Skeletal muscle tissue (tissue), 4 donors: ENCODE results near the gene KIF1C. TPM values are rescaled to one million over a fixed set of nuclear protein-coding genes. Genes with fewer than 3 reads are reported as not detected.

Source experiments
- H3K27ac ChIP-seq: one replicate; pipeline ENCODE4 v1.7.0; 2013; ENCODE audit warnings: mild to moderate bottlenecking, low read depth, low read length, inconsistent platforms
- H3K27me3 ChIP-seq, 3 donors: one replicate each; pipeline ENCODE4 v1.7.0; 2013; ENCODE audit warnings: low read length in 3 of 3; ENCODE audit not compliant: control insufficient read depth in 3 of 3, insufficient read depth in 3 of 3
- H3K36me3 ChIP-seq, 3 donors: one replicate each; pipeline ENCODE4 v1.7.0; 2013; ENCODE audit warnings: low read length in 3 of 3; ENCODE audit not compliant: control insufficient read depth in 3 of 3, insufficient read depth in 3 of 3
- H3K4me1 ChIP-seq, 3 donors: one replicate each; pipeline ENCODE4 v1.7.0; 2013; ENCODE audit warnings: low read length in 3 of 3, mild to moderate bottlenecking in 3 of 3; ENCODE audit not compliant: control insufficient read depth in 3 of 3, insufficient read depth in 3 of 3
- H3K4me3 ChIP-seq, 3 donors: one replicate each; pipeline ENCODE4 v1.7.0; 2013; ENCODE audit warnings: low read length in 3 of 3
- H3K9ac ChIP-seq, 3 donors: one replicate each; pipeline ENCODE4 v1.7.0; 2013; ENCODE audit warnings: low read length in 3 of 3, mild to moderate bottlenecking in 3 of 3, moderate library complexity in 2 of 3, low read depth in 1 of 3
- H3K9me3 ChIP-seq, 3 donors: one replicate each; pipeline ENCODE4 v1.7.0; 2013; ENCODE audit warnings: low read length in 3 of 3; ENCODE audit not compliant: control insufficient read depth in 3 of 3
- total RNA-seq: library from RNA; depleted of rRNA; stranded (reverse); fragments of >200 nt; gene quantifications from one replicate; pipeline ENCODE4 v1.2.3, GENCODE V29; 2014
- donor health status: Osteomylitis.

Gene KIF1C
- total RNA-seq, 1 donor from 2014 or later = 47.5 TPM

DNA sequence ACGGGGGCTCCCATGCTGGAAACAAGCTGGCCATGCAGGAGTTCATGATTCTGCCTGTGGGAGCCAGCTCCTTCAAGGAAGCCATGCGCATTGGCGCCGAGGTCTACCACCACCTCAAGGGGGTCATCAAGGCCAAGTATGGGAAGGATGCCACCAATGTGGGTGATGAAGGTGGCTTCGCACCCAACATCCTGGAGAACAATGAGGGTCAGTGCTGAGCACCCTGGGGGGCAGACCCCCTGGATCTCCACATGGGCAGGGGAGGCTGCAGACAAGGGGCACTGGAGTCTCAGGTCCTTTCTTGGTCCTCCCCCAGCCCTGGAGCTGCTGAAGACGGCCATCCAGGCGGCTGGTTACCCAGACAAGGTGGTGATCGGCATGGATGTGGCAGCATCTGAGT, 42.7 kb upstream of the KIF1C start:
- Histone ChIP-seq H3K9ac (peak overlapping the region; percentile 53 to 73 (median 61)), H3K9me3 (no peaks in the 10 kb centered on the region), H3K36me3 (peaks cover 42 to 58% (median 53%) of the 10 kb centered on the region in 3 donors), H3K27ac (no peak overlapping the region), H3K27me3 (no peaks in the 10 kb centered on the region), H3K4me1 (peaks cover 45 to 78% (median 52%) of the 10 kb centered on the region in 3 donors), H3K4me3 (peak overlapping the region; percentile 51 to 70 (median 56))

GRCh38 chr17:4956493-4957061, 41.2 kb upstream of the KIF1C start:
- H3K27ac ChIP-seq = peak overlapping the region; percentile 54

DNA sequence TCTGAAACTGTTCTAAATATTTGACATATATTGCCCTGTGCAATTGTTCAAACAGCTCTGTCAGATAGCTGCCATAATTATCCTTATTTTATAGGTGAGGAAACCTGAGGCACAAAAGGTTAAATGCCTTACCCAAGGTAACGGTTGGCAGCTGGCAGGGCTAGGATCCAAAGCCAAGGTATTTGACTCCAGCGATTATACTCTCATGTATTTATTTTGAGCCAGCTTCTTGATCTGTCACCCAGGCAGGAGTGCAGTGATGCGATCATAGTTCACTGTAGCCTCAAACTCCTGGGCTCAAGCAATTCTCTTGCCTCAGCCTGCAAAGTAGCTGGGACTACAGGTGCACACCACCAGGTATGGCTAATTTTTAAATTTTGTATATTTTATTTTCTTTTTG, 39.6 kb upstream of the KIF1C start:
- H3K27ac ChIP-seq = no peak overlapping the region
- H3K27me3 ChIP-seq = no peaks in the 10 kb centered on the region
- H3K9me3 ChIP-seq = no peaks in the 10 kb centered on the region
- peak overlapping the region in 1 of 3 donors; percentile 25 for H3K9ac ChIP-seq
- peaks cover 36 to 57% (median 45%) of the 10 kb centered on the region in 3 donors for H3K4me1 ChIP-seq
- H3K4me3 ChIP-seq = no peak overlapping the region
- peaks cover 49 to 55% (median 50%) of the 10 kb centered on the region in 3 donors for H3K36me3 ChIP-seq

More at GRCh38 chr17:4956493-4957061, 41.2 kb upstream of the KIF1C start:
- Histone ChIP-seq H3K27me3 (no peaks in the 10 kb centered on the region), H3K4me3 (peak overlapping the region; percentile 23 to 70 (median 54)), H3K36me3 (peaks cover 52 to 63% (median 62%) of the 10 kb centered on the region in 3 donors), H3K4me1 (peaks cover 40 to 63% (median 45%) of the 10 kb centered on the region in 3 donors), H3K9ac (peak overlapping the region in 2 of 3 donors; percentile 38 to 73), H3K9me3 (no peaks in the 10 kb centered on the region)

GRCh38 chr17:4959261-4959965, 38.3 kb upstream of the KIF1C start:
- Histone ChIP-seq H3K27ac (peak overlapping the region; percentile 64), H3K4me1 (peaks cover 23 to 46% (median 33%) of the 10 kb centered on the region in 3 donors), H3K36me3 (peaks cover 36 to 44% (median 41%) of the 10 kb centered on the region in 3 donors), H3K9ac (peak overlapping the region in 2 of 3 donors; percentile 23 to 50), H3K27me3 (no peaks in the 10 kb centered on the region), H3K9me3 (no peaks in the 10 kb centered on the region), H3K4me3 (no peak overlapping the region)

DNA sequence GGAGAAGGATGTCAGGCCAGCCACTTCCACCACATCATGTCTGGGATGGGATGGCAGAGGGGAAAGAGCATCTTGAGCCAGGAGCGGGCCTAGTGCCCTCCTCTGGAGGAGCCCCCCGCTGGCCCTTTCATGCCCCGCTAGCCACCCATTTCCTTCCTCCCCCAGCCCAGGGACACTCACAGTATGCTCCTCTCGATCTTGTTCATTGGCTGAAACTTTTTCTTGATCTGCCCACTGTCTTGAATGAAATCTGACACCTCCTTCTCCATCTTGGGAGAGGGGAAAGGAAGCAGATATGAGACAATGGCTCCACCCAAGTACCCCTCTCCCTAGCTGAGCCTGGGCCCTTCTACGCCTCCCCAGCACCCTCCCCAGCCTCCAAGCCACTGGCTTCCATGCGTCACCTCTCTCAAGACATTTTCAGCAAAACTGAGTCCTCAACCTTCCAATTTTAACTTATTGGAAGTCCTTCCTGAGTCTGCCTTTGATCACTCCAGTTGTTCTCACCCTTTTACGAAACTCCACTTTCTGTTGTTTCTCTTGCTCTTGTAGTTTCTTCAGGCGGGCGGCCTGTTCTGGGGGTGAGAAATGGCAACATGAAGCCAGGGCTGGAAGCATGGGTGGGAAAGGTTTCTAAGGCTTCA, 37.3 kb upstream of the KIF1C start:
- H3K9me3 ChIP-seq = no peaks in the 10 kb centered on the region
- no peak overlapping the region for H3K27ac ChIP-seq
- H3K4me1 ChIP-seq = peaks cover 17 to 42% (median 28%) of the 10 kb centered on the region in 3 donors
- peak overlapping the region in 1 of 3 donors; percentile 23 for H3K9ac ChIP-seq
- no peak overlapping the region for H3K4me3 ChIP-seq
- peaks cover 30 to 41% (median 34%) of the 10 kb centered on the region in 3 donors for H3K36me3 ChIP-seq
- no peaks in the 10 kb centered on the region for H3K27me3 ChIP-seq

GRCh38 chr17:4965311-4965986, 32.3 kb upstream of the KIF1C start:
- H3K36me3 ChIP-seq = peaks cover 17 to 20% (median 20%) of the 10 kb centered on the region in 3 donors
- H3K4me1 ChIP-seq = peaks cover 31 to 42% (median 33%) of the 10 kb centered on the region in 3 donors
- H3K4me3 ChIP-seq = no peak overlapping the region
- H3K27ac ChIP-seq = no peak overlapping the region
- no peak overlapping the region for H3K9ac ChIP-seq
- no peaks in the 10 kb centered on the region for H3K9me3 ChIP-seq
- H3K27me3 ChIP-seq = no peaks in the 10 kb centered on the region

DNA sequence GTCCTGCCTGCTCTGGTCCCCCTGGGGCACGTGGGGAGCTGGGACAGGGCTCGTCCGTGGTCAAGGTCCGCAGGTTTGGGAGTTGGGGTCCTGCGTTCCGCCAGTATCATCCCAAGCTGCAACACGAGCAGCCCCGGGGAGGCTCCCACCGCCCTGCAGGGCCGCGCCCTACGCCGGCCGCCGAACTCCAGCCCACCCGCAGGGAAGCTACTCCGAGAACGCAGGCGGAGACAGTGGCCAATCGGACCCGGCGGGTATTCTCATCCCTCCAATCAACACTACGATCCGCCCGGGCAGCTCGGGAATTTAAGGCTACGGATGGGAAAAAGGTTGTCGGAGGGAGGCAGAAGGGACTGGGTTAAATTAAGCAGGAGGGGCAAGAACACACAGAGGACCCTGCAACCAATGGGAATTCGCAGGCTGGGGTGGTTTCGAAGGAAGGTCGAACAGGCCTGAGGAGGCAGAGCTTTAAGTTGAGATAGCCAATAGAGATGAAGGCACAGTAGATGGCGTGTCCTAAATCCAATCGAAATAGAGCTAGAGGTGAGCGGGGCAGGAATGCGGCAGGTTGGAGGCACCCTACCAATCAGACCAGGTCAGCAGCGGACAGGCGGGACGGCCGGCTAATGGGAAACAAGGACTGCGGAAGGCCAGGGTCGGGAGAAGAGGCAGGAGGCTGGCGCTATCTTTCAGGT, 30.8 kb upstream of the KIF1C start:
- Histone ChIP-seq H3K36me3 (peaks cover 15 to 25% (median 16%) of the 10 kb centered on the region in 3 donors), H3K9me3 (no peaks in the 10 kb centered on the region), H3K9ac (peak overlapping the region; percentile 87 to 98 (median 97)), H3K27ac (peak overlapping the region; percentile 87), H3K4me1 (peaks cover 39 to 52% (median 42%) of the 10 kb centered on the region in 3 donors), H3K4me3 (peak overlapping the region; percentile 86 to 97 (median 87)), H3K27me3 (no peaks in the 10 kb centered on the region)

DNA sequence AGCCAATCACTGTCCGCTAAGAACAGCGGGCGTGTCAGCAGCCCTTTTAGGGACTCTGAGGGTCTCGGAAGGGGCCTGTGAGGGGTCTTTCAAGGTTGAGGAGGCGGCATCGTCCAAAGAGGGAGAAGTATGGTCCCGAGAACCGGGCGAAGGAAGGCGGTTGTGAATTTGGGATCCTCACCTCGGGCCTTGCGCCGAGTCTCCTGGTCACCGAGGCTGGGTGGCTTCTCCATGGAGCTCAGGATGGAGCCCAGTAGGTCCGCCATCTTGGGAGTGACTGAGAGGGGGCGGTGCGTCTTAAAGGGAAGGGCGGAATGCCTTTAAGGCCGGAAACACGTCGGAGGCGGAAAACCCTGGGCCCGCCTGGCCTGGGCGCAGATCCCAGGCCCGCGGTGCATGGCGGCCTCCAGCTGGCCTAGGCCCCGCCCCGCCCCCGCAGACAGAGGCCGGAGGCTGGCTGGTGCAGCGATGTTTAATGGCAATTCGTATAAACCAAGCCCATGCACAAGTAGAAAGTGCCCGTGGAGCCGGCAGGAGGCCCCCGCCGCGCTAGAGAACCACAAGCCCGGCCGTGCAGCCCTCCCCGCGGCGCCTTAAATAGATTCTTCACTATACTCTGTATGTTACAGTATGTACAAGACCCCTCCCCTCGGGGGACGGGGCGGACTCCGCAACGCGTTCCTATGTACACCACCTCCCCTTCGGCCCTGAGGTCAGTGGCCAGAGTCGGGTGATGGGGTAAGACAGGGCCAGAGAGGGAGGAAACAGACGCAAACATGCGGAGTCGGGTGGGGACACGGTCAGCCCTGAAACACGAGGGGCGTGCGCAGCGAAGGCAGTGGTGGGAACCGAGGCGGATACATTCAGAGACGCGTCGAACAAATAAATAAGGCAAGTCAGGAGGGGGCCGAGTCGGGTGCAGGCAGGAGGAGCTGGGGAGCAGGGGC, 29.9 kb upstream of the KIF1C start, which contains the start of gene SPAG7:
SPAG7 (minus strand) TSS at position 279 of the 947 bp plus-strand sequence; CDS start at position 266, 13 bp downstream.
- no peaks in the 10 kb centered on the region for H3K27me3 ChIP-seq
- H3K4me3 ChIP-seq = peak within 1 kb of the TSS; percentile 86 to 97 (median 87)

More for the DNA sequence above, 29.9 kb upstream of the KIF1C start, which contains the start of gene SPAG7:
- peak within 1 kb of the TSS; percentile 87 to 98 (median 97) for H3K9ac ChIP-seq
- H3K36me3 ChIP-seq = peaks cover 22 to 31% (median 23%) of the 10 kb centered on the region in 3 donors
- no peaks in the 10 kb centered on the region for H3K9me3 ChIP-seq
- peak within 1 kb of the TSS; percentile 87 for H3K27ac ChIP-seq
- peaks cover 47 to 60% (median 50%) of the 10 kb centered on the region in 3 donors for H3K4me1 ChIP-seq
